ENCODE results near the gene ADARB2.

The ADARB2 gene

GRCh38 chr10:1737222-1738061 is at the start of gene ADARB2:
ADARB2 (minus strand) TSS chr10:1737525.
- CTCF ChIA-PET, result interaction anchor here (0.6 to 0.7 kb wide), 2 partner anchors 85 to 366 kb away, joined by 3 read pairs; no protein-coding TSS in a partner anchor
- H3K27ac ChIP-seq, result no peak within 1 kb of the TSS
- POLR2A ChIA-PET (ENCODE audit: low non-redundant PET), result no interaction called here
- peak; percentile 28 for DNase-seq (ENCODE audit: low spot score)
- TF ChIP-seq CTCF (conservative IDR thresholded peaks at IDR 0.05; ENCODE audit: low read depth), result no peak

- TF ChIP-seq CTCF (conservative IDR thresholded peaks at IDR 0.05; ENCODE audit: low read depth), result no peak
- H3K27ac ChIP-seq, result no peak overlapping the region
- DNase-seq (ENCODE audit: low spot score), result no peak
- ChIA-PET POLR2A (ENCODE audit: low non-redundant PET) (no interaction called here), CTCF (no interaction called here)
Observed at GRCh38 chr10:1785835-1786234, 48.5 kb upstream of the ADARB2 start.

GRCh38 chr10:1782841-1783240 is 45.5 kb upstream of the ADARB2 start:
- ChIA-PET CTCF (no interaction called here), POLR2A (ENCODE audit: low non-redundant PET) (no interaction called here)
- no peak for DNase-seq (ENCODE audit: low spot score)
- no peak overlapping the region for H3K27ac ChIP-seq
- TF ChIP-seq CTCF (conservative IDR thresholded peaks at IDR 0.05; ENCODE audit: low read depth), result no peak

- no peak for DNase-seq (ENCODE audit: low spot score)
- ChIA-PET POLR2A (ENCODE audit: low non-redundant PET) (no interaction called here), CTCF (no interaction called here)
- TF ChIP-seq CTCF (conservative IDR thresholded peaks at IDR 0.05; ENCODE audit: low read depth), result no peak
- no peak overlapping the region for H3K27ac ChIP-seq
Observed at GRCh38 chr10:1779796-1780195, 42.5 kb upstream of the ADARB2 start.

- DNase-seq (ENCODE audit: low spot score), result no peak
- H3K27ac ChIP-seq, result no peak overlapping the region
- POLR2A ChIA-PET (ENCODE audit: low non-redundant PET), result no interaction called here
- CTCF ChIA-PET, result interaction anchor here (0.7 kb wide), 1 partner anchor 554 kb away, joined by 3 read pairs; no protein-coding TSS in a partner anchor
- no peak for TF ChIP-seq CTCF (conservative IDR thresholded peaks at IDR 0.05; ENCODE audit: low read depth)
Observed at GRCh38 chr10:1778375-1778969, 41.1 kb upstream of the ADARB2 start.

GRCh38 chr10:1776127-1776662 is 38.9 kb upstream of the ADARB2 start:
- H3K27ac ChIP-seq, result no peak overlapping the region
- no peak for TF ChIP-seq CTCF (conservative IDR thresholded peaks at IDR 0.05; ENCODE audit: low read depth)
- no peak for DNase-seq (ENCODE audit: low spot score)
- ChIA-PET POLR2A (ENCODE audit: low non-redundant PET) (no interaction called here), CTCF (no interaction called here)
